Omental fat pad (tissue), 4 donors: ENCODE data around the gene CHMP1A. TPM values are rescaled to one million over a fixed set of nuclear protein-coding genes. Genes with fewer than 3 reads are reported as not detected.
"Not testable (repeated sequence)": the region's sequence is repeated elsewhere in the genome, so short reads cannot be mapped to it uniquely, and the experiment has no call there.

Experiments used
- ATAC-seq: fragments of 150-250 bp; one replicate; pipeline ENCODE4 v1.9.1; 2016; ENCODE audit warnings: mild to moderate bottlenecking, moderate library complexity; ENCODE audit not compliant: low FRiP score
- DNase-seq: peaks from one replicate; pipeline ENCODE4 v3.0.0-alpha.2; 2019; ENCODE audit warnings: low spot score
- CTCF ChIP-seq, 3 donors: fragments of 450-650 bp; IDR thresholded peaks; one replicate each; pipeline ENCODE4 v1.5.1; 2016 to 2017; ENCODE audit warnings: antibody characterized with exemption in 3 of 3, mild to moderate bottlenecking in 3 of 3, moderate library complexity in 2 of 3
- total RNA-seq, 4 donors: library from RNA; depleted of rRNA; stranded (reverse); fragments of >200 nt; gene quantifications; one replicate each; pipeline ENCODE4 v1.1.0, GENCODE V29; 2016

Gene CHMP1A
- total RNA-seq, 4 donors from 2014 or later, result 45.7 to 78.1 (median 67.7) TPM

- no peak for ATAC-seq
- TF ChIP-seq CTCF (IDR thresholded peaks at IDR 0.05), result no peak
- DNase-seq, result no peak
These were observed 38.6 kb upstream of the CHMP1A start for GRCh38 chr16:89695875-89696669.

- no peak for DNase-seq
- no peak for ATAC-seq
- TF ChIP-seq CTCF (IDR thresholded peaks at IDR 0.05), result no peak
These were observed 37.8 kb upstream of the CHMP1A start for GRCh38 chr16:89695086-89695874.

GRCh38 chr16:89694784-89695085 lies 37.2 kb upstream of the CHMP1A start:
- ATAC-seq, DNase-seq: not testable (repeated sequence)

GRCh38 chr16:89693931-89694783 lies 36.6 kb upstream of the CHMP1A start:
- TF ChIP-seq CTCF (IDR thresholded peaks at IDR 0.05), result no peak
- ATAC-seq (no peak), DNase-seq (no peak)

- no peak for TF ChIP-seq CTCF (IDR thresholded peaks at IDR 0.05)
- ATAC-seq, result no peak
- DNase-seq, result no peak
These were observed 35.8 kb upstream of the CHMP1A start for GRCh38 chr16:89693289-89693731.

GRCh38 chr16:89691986-89692569 lies 34.6 kb upstream of the CHMP1A start:
- TF ChIP-seq CTCF (IDR thresholded peaks at IDR 0.05), result no peak
- no peak for ATAC-seq
- DNase-seq, result no peak
